DND-41 (cell line): Measurements from ENCODE around the gene CCDC97.
A peak's percentile ranks its signal among the peaks of the same experiment; 100 is the strongest.
"Not testable (repeated sequence)": the region's sequence is repeated elsewhere in the genome, so short reads cannot be mapped to it uniquely, and the experiment has no call there.

Experiments
- ATAC-seq: fragments of 200-7000 bp; cut with Tn5 transposase; 3 replicates; pipeline ENCODE4 v1.9.1; 2021; ENCODE audit warnings: low read depth; ENCODE audit not compliant: insufficient read depth
- DNase-seq: peaks from one replicate; pipeline ENCODE4 v3.0.0-alpha.2; 2020
- H2AFZ ChIP-seq: 2 replicates; pipeline ENCODE4 v1.6.0; 2012; ENCODE audit warnings: low read depth, low read length
- H3K27ac ChIP-seq: 2 replicates; pipeline ENCODE4 v1.5.1; 2012; ENCODE audit warnings: low read length, inconsistent platforms
- H3K27me3 ChIP-seq: fragments of 200-600 bp; sonication (generic); 2 replicates; pipeline ENCODE4 v1.6.0; 2012; ENCODE audit warnings: low read length, mild to moderate bottlenecking, inconsistent platforms; ENCODE audit not compliant: insufficient read depth, poor library complexity
- H3K36me3 ChIP-seq: 2 replicates; pipeline ENCODE4 v1.5.1; 2012; ENCODE audit warnings: low read length, inconsistent platforms; ENCODE audit not compliant: insufficient read depth
- H3K4me1 ChIP-seq: 2 replicates; pipeline ENCODE4 v1.5.1; 2012; ENCODE audit warnings: mild to moderate bottlenecking, low read length; ENCODE audit not compliant: insufficient read depth
- H3K4me2 ChIP-seq: 2 replicates; pipeline ENCODE4 v1.6.0; 2012; ENCODE audit warnings: mild to moderate bottlenecking, moderate library complexity, low read length, inconsistent platforms; ENCODE audit not compliant: insufficient read depth
- H3K4me3 ChIP-seq, 2 experiments: fragments of 200-600 bp in 1 of 2; shearing (Covaris generic) in 1 of 2; 2 replicates each; pipeline ENCODE4 v1.5.1; 2012 to 2016; ENCODE audit warnings: inconsistent platforms in 2 of 2, low read length in 2 of 2, mild to moderate bottlenecking in 2 of 2, low read depth in 1 of 2, moderate library complexity in 1 of 2
- H3K79me2 ChIP-seq: 2 replicates; pipeline ENCODE4 v1.6.0; 2012; ENCODE audit warnings: low read length, inconsistent platforms; ENCODE audit not compliant: insufficient read depth
- H3K9ac ChIP-seq: 2 replicates; pipeline ENCODE4 v1.6.0; 2012; ENCODE audit warnings: low read depth, mild to moderate bottlenecking, inconsistent platforms, low read length, moderate library complexity
- H3K9me3 ChIP-seq: 2 replicates; pipeline ENCODE4 v1.5.1; 2012; ENCODE audit warnings: low read length, moderate library complexity, mild to moderate bottlenecking, inconsistent platforms; ENCODE audit not compliant: insufficient read depth, severe bottlenecking
- H4K20me1 ChIP-seq: 2 replicates; pipeline ENCODE4 v1.6.0; 2012; ENCODE audit warnings: low read length; ENCODE audit not compliant: insufficient read depth
- CTCF ChIP-seq: IDR thresholded peaks from 2 replicates; pipeline ENCODE4 v1.5.1; 2012; ENCODE audit warnings: borderline replicate concordance, low read length, moderate library complexity, mild to moderate bottlenecking; ENCODE audit not compliant: poor library complexity, severe bottlenecking; ENCODE audit errors: extremely low read depth
- EZH2 ChIP-seq: IDR thresholded peaks from 3 replicates; pipeline ENCODE4 v1.6.1; 2012; ENCODE audit warnings: borderline replicate concordance, low read depth, mild to moderate bottlenecking, moderate library complexity, low read length, inconsistent platforms; ENCODE audit not compliant: severe bottlenecking

The CCDC97 gene

GRCh38 chr19:41341669-41342490 lies 31.9 kb downstream of the CCDC97 start:
- Histone ChIP-seq H3K27me3 (no peaks in the 10 kb centered on the region), H3K9me3 (no peaks in the 10 kb centered on the region), H3K9ac (no peak overlapping the region), H3K4me3 (no peak overlapping the region), H3K4me2 (no peak overlapping the region), H3K79me2 (peaks cover 22% of the 10 kb centered on the region), H3K36me3 (peaks cover 83% of the 10 kb centered on the region), H2AFZ (no peak overlapping the region), H3K27ac (no peak overlapping the region), H4K20me1 (peaks cover 23% of the 10 kb centered on the region; the same call in 1 of the 2 replicates), H3K4me1 (no peaks in the 10 kb centered on the region)
- DNase-seq: peak; percentile 25
- no peak for TF ChIP-seq EZH2
- no peak for TF ChIP-seq CTCF
- ATAC-seq: peak; percentile 58; the same call in 2 of the 3 replicates

GRCh38 chr19:41344162-41344561 lies 34.2 kb downstream of the CCDC97 start:
- Histone ChIP-seq H3K9me3 (no peaks in the 10 kb centered on the region), H3K27me3 (no peaks in the 10 kb centered on the region), H3K4me2 (no peak overlapping the region), H3K9ac (no peak overlapping the region), H2AFZ (no peak overlapping the region), H3K4me3 (no peak overlapping the region), H3K4me1 (peaks cover 7% of the 10 kb centered on the region; the same call in 1 of the 2 replicates), H3K27ac (no peak overlapping the region), H4K20me1 (peaks cover 25% of the 10 kb centered on the region; the same call in 1 of the 2 replicates), H3K36me3 (peaks cover 87% of the 10 kb centered on the region), H3K79me2 (peaks cover 25% of the 10 kb centered on the region)
- ATAC-seq (no peak), DNase-seq (no peak)
- TF ChIP-seq CTCF (no peak), EZH2 (no peak)

- H3K27ac ChIP-seq, H3K9me3 ChIP-seq, H3K4me2 ChIP-seq, H3K27me3 ChIP-seq, DNase-seq, H2AFZ ChIP-seq, H3K4me3 ChIP-seq, ATAC-seq, H3K9ac ChIP-seq: not testable (repeated sequence)
- Histone ChIP-seq H3K36me3 (peaks cover 68% of the 10 kb centered on the region), H3K79me2 (peaks cover 47% of the 10 kb centered on the region), H4K20me1 (peaks cover 44% of the 10 kb centered on the region), H3K4me1 (peaks cover 34% of the 10 kb centered on the region)
Observed at GRCh38 chr19:41346916-41347315, 36.9 kb downstream of the CCDC97 start.

GRCh38 chr19:41350735-41351338 lies 40.9 kb downstream of the CCDC97 start:
- Histone ChIP-seq H3K9ac (peak overlapping the region; percentile 97), H3K4me1 (peaks cover 45% of the 10 kb centered on the region), H2AFZ (no peak overlapping the region), H3K79me2 (peaks cover 65% of the 10 kb centered on the region), H3K4me2 (peak overlapping the region; percentile 78), H3K27ac (peak overlapping the region; percentile 32; the same call in 1 of the 2 replicates), H3K4me3 (peak overlapping the region in 1 of 2 experiments; percentile 93; a peak in 2 of 4 replicates), H3K27me3 (no peaks in the 10 kb centered on the region), H3K9me3 (no peaks in the 10 kb centered on the region), H3K36me3 (peaks cover 39% of the 10 kb centered on the region), H4K20me1 (peaks cover 50% of the 10 kb centered on the region)
- DNase-seq (no peak), ATAC-seq (no peak)
- TF ChIP-seq EZH2: no peak
- no peak for TF ChIP-seq CTCF
